ENCODE measurements around the gene GNG12. TPM values are rescaled to one million over a fixed set of nuclear protein-coding genes. Genes with fewer than 3 reads are reported as not detected.
A peak's percentile ranks its signal among the peaks of the same experiment; 100 is the strongest.

The GNG12 gene
- total RNA-seq, result 68.4 TPM

DNA sequence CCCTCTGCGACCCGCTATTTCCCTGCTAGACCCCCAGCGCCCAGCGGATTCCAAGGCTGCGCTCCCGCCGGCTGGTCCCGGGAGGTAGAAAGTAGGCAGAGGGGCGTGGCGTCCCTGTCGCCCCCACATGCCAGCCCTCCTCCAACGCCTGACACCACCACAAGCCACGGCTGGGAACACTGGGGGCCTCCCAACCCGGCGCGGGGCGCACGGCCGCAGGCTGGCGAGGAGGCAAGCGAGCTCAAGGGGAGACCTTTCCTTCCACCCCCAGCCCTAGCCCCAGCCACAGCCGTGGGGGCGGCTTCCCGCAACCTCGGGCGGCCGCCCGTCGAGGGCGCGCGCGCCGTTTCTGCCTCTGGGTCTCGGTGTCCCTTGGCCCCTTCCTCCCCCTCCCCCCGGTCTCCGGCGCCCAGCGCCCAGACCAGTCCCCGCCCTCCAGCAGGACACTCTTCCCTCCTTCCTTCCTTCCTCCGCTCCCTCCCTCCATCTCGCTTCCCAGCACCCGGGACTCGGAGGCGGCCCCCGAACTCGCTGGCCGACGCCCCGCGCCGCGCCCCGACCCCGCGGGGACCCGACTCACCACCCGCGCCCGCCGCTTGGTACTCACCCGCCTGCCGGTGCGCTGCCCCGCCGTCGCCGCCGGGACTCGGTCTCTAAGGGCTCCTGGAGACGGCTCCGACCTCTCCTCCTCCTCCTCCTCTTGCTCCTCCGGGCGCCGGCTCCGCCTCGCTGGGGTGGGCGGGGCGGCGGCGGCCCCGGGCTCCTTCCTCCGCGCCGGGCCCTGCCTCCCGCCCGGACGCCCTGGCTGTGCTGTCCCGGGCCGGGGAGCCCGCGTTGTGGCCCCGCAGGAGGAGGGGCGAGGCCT is at the start of gene GNG12:
Gene GNG12 (minus strand): TSS at position 731 of the 865 bp plus-strand sequence. CDS start 125,781 bp downstream, outside the sequence.
- DNase-seq (ENCODE audit: low spot score), result peak; percentile 77

DNA sequence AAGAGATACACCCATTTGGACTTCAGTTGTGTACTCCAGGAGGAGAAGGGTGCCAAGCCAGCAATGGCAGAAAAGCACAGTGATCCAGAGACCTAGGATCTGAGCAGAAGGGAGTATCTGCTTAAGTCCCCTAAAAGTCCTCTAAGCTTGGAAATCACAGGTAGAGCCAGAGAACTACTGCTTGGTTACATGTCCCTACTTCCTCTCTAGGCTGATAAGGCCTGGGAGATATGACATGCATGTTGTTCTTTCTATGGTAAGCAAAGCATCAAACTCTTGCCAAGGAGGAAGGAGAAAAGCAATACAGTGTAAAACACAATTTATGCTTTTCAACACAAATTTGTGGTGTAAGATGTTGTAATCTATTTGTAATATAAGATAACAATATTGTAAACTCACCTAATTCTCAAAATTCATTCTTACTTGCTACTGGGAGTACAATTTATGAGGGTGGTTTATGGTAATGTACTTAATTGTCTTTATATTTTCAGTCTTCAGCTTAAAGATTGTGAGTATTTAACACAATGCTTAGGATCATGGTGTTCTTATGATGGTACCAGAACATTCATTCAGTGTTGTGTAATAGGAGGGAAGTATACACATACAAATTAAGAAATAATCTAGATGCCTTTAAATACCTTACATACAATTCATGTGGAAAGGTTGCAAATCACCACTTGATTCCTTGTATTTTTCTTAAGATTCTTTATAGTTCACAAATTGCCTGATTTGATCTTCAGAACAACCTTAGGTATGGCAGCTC is 49.1 kb upstream of the GNG12 start:
- no peak for DNase-seq (ENCODE audit: low spot score)

DNA sequence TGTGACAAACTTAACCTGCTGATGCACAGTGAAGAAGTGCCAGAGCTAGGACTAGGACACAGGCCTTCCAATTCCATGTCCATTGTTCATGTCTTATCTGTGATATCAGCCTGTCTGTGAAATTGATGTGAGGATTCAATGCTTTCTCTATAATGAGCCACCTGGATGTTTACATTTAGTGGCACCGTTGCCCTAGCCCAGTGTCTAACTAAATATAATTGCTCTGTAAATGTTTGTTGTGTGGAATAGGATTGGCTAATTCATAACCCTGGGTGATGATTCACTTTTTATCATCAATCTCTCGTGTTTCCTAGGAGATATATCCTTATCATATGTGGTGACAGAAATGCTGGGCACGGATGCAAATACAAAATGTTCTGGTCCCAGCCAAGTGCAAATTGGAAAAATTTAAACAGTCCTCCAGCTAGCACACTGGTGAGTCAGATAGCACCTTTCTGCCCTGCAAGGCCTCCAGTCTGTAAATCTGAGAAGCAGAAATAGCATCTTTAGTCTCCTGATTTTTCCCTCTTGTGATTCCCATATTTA is 46.9 kb upstream of the GNG12 start:
- DNase-seq (ENCODE audit: low spot score), result no peak

DNA sequence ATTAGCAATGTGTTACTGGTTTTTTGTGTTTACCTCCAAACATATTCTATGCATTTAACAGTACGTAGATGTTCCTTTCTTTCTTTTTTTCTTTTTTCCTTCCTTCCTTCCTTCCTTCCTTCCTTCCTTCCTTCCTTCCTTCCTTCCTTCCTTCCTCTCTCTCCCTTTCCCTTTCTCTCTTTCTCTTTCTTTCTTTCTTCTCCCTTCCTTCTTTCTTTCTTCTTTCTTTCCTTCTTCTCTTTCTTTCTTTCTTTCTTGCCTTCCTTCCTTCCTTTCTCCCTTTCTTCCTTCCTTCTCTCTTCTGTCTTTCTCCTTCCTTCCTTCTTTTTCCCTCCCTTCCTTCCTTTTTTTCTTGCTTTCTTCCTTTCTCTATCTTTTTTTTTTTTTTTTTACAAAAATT is 46.2 kb upstream of the GNG12 start:
- DNase-seq (ENCODE audit: low spot score), result no peak

DNA sequence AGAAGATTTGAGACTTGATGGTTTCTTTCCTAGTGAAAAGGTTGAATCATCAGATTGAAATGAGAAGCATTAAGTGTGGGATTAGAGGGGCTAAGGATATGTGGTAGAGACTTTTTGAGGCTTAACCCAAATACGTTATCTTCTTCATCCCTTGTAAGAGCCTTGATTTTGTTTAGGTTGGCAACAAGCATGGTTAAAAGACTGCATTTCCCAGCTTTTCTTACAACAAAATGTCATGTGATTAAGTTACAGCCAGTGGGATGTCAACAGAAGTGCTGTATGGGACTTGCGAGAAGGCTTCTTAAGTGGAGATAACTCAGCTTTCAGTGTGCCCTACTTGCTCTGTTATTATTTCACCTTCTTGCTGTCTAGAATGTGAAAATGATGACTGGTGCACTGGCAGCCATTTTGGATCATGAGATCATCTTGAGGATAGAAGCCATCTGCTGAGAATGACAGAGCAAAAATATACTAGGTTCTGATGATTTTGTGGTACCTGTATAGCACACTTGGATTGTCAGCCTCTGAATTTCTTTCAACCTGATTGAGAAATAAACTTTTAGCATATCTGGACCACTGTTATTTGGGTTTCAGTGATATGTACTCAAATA is 41.3 kb upstream of the GNG12 start:
- no peak for DNase-seq (ENCODE audit: low spot score)

DNA sequence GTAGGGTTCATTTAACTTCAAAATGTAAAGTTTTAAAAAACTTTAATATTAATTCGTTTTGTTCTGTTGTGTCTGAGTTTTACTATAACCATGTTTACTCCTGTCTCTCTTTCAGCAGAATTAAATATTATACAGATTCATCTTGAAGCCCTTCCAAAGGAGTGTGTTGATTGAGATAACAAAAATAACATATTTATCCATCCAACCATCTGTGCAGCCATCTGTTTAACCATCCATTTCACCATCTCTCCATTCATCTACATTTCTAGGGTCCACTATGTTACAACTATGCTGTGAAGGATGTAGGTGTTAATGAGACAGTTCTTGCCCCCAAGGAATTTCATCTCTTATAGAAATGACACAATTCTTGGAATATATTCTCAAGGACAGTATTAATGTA is 36.0 kb upstream of the GNG12 start:
- DNase-seq (ENCODE audit: low spot score), result no peak

DNA sequence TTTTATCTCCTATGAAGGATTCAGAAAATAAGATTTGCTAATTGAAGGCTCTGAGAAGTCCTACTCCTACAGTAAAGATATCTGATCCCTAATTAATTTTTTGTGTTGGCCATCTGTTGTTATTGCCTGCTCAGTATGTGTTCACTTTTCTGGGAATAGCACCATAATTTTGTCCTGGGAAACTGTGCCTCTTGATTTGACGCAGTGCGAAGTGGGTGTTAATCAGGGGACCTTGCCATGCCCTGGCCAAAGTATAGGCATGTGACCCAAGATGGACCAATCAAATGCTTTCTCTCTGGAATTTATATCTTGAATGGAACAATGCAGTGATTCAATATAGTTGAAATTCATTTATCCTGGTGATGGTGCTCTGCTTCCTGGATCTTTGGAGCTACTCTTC is 30.4 kb upstream of the GNG12 start:
- DNase-seq (ENCODE audit: low spot score), result no peak

DNA sequence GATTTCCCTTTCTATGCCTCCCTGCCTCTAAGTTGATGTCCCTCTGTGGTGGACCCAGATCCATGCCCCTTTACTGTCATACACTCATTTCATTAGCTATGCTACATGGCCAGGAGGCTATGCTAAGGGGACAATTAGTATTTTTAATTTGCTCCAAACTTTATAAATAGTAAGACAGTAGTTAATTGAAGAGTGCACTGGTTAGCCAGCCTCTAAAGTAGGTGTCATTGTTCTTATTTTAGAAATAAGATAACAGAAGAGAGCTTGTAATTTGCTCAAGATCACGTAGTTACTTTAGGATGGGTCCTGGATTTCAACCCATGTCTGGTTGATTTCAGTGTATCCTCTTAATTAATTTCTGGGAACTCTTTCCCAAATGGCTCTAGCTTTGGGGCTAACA is 29.4 kb upstream of the GNG12 start:
- no peak for DNase-seq (ENCODE audit: low spot score)

DNA sequence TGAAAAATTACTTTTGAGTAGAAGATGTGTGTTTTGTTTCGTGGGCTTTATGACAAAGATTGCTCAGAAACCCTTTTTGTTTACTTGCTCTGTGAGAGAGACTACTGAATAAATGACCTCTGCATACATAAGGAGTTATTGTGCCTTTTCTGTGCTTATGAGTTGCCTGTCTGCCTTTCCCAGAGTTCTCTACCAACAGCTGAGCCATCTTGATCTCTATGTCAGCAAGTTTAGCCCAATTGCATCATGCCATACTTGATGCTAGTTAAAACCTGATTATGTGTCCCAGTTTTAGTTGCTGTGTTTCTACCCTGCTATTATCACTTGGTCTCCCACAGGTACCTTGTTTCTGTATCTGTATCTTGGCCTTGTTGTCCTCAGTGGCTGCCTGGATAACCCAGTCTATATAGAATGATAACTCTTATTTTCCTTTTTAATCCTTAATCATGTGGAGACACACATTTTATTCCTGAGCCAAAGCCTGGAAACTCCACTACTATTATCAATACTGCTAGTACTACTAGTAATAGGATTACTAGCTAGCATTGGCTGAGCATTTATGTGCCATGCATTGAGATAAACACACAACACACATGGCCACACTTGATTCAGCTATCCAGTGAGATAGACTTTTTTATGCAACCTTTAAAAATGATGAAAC is 28.7 kb upstream of the GNG12 start:
- DNase-seq (ENCODE audit: low spot score), result no peak

DNA sequence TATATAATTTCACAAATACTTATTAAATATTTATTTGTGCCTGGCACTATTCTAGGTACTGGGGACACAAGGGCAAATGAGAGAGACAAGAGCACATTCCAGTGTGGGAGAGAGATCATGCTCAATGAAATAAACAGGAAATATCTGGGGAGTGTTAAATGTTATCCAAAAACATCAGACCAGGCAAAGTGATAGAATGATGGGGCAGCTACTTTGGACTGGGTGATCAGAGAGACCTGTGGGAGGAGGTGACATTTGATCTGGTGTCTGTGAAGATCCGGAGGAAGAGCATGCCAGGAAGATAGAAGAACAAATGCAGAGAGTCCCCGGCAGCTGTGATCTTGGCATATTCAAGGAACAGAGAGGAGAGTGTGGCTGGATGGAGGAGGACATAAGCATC is 27.5 kb upstream of the GNG12 start:
- DNase-seq (ENCODE audit: low spot score), result no peak

DNA sequence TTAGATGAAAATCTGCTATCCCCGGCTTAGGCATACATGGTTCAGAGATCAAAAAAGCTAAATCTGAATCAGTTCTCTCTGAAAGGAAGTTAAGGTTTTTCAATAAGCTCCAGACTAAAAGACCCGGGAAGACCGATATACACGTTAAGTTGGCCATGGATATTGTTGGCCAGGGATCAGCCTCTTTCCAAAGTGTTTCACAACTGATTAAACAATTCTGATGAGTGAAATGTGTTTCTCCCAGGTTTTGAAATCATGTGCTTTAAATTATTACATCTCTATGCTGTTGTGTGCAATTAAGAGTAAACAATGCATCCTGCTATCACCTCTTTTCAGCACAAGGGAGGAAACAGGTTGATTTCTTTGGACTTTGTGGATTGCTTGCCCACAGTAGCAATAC is 23.7 kb upstream of the GNG12 start:
- DNase-seq (ENCODE audit: low spot score), result no peak

DNA sequence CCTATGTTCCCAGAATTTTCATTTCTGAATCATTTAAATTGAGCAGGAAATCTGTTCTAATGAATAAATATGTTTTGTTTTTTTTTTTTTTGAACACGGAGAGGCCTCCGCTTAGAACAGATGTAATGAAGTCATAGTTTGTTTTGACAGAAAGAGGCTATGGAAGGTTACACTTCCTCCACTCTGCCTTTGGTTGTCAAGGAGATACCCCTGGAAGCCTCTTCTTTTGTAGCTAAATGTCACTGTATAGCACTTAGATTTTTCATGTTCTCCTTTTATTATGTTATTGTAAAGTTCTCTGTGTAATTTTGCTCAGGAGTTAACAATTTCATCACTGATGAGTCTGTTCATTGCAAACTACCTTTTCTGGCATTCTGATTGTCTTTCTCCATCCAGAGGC is 22.7 kb upstream of the GNG12 start:
- no peak for DNase-seq (ENCODE audit: low spot score)

DNA sequence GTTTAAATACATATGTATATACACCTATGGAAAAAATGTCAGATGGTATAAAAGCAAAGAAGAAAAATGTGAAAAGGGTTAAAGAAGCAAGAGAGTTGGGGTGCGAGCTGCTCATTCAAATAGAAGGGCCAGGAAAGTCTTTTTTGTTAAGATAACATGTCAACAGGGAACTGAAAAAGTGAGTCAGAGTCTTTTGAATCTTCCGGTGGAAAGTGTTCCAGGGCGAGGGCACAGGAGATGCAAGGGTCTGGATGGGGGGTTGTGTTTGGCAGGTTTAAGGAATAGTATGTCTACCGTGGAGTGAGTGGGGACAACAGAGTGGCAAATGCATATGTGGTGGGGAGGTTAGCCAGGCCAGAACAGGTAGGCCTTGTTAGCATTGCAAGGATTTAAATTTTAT is 22.2 kb upstream of the GNG12 start:
- no peak for DNase-seq (ENCODE audit: low spot score)

DNA sequence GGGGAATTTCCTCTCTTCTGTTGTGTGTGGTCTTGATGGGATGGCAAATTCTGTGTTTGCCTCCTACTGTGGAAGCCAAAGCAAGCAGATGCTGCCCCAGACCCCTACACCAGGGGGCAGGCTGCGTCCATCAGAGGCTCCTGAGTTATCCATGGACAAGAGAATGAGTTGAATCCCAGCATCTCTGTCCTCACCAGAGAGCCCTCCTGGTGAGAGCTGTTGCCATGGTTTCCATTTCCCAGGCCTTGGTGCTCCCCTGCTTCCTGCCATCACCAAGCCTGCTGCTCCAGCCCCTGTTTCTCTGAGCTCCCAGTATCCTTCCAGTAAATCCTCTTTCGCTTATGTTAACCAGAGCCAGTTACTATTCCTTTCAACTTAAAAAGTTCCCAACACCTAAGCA is 20.4 kb upstream of the GNG12 start:
- DNase-seq (ENCODE audit: low spot score), result peak; percentile 47

DNA sequence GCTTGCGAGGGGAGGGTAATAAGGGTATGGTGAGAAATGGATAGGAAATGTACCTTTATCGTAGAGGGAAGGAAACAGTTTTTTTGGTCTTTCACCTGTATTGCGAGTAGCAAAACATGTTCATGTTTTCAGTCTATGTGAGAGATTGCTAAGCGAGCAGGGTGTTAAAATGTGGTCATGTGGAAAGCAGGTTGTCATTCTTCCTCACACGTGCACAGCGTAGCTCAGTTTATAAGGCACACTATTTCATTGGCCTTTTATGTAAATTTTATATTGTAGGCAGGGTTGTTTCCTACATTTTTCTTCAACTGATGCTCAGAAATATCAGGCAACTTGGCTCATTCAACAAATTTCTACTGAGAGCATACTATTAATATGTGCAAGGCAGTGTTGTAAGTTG is 18.5 kb upstream of the GNG12 start:
- DNase-seq (ENCODE audit: low spot score), result no peak

DNA sequence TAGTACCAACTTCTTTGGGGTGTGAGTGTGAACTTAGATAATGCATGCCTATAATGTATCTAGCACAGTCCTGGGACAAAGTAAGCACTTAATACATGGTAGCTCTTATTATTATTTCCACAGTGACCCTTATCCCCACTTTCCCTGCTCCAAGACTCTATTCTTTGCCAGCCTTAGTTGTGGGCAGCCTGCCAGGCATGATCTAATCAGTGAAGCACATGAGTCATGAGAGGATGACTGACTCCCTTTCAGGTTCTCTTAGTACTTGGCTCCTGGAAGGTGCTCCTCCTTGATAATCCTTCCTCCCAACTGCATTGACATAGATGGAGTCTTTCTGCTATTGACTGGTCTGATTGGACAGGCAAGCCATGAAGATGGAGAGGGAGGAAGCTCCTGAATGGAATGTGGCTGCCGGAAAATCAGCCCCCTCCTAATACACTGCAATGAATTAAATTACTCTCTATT is 17.4 kb upstream of the GNG12 start:
- DNase-seq (ENCODE audit: low spot score), result peak; percentile 48

DNA sequence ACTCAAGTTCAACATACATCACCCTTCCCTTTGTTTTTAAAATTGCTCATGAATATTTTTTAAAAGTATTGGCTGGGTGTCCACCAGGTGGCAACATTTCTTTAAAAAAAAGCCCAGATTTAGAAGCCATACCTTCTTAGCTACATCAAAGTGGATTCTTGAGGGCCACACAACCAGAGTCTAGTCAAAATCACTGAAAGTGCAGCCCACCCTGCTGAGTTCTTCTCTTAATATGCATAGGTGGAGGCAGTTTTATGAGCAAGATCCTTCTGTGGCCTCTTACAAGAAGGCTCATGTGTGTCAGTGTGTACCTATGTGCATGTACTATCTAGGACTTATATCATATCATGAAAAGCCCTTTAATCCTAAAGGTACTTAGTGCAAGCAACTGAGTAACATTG is 16.9 kb upstream of the GNG12 start:
- no peak for DNase-seq (ENCODE audit: low spot score)

DNA sequence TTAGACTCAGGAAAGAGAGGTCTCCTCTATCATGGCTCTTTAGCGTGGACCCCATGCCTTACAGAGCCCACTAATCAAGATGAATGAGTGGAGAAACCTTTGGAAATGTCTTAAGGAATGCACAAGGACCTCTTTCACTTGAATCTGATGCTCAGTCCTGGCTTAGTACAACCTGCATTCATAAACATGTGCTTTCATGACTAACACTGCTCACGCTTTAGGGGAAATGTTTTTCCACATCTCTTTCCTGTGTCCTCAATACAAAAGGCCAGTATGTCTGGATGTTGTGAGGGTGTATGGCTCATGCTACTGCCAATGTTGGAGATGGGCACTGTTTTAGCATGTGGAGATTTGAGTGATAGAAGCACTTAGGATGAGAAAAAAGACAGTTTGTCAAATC is 14.2 kb upstream of the GNG12 start:
- DNase-seq (ENCODE audit: low spot score), result no peak

DNA sequence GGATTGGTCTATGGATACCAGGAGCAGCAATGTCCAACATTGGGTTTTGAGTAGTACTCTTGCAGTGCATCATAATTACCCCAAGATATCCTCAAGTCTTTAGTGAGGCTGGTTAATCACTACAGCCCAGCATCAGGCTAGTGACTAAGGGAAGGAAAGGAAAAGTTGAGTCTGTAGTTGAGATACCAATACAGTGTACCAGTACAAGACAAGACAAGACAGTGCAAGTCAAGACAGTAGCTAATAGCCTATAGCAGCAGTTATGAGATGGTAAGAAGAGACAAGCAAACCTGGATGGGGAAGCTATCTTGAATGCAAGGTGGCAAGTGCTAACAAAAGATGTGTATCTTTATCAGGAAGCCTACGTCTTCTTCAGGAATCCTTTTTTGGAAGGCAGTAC is 13.3 kb upstream of the GNG12 start:
- no peak for DNase-seq (ENCODE audit: low spot score)

DNA sequence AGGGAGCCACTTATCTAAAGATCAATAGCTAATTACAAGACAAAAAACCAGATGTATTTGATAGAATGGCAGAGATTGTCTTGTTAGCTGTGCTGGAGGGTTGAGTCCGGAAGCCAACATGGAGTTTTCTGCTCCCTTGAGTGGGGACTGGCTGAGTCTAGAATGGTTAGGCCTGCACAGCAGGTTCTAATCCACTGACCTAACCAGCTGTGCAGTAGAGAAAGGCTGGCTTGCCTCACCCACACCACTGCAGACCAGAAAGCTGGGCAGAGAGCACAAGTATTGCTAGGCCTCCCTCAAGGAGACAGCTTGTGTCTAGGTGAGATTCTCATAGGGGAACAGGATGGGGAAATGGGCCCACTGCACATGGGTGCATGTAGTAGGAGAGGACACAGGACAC is 11.7 kb upstream of the GNG12 start:
- DNase-seq (ENCODE audit: low spot score), result no peak

DNA sequence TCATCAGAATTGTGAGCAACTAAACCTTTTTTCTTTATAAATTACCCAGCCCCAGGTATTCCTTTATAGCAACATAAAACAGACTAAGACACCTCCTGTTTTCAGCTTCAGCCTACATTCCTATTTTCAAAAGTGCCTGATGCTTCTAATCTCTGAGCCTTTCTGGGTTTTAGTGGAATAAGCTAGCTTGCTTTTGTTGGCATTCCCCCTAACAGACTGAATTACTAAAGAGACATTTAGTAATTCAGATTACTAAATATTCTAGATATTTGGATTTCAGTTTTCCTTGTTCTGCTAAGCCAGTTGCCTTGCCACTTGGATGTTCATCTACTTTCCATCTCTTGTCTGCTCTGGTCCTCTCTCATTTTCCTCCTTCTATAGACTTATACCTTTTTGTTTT is 10.5 kb upstream of the GNG12 start:
- no peak for DNase-seq (ENCODE audit: low spot score)

DNA sequence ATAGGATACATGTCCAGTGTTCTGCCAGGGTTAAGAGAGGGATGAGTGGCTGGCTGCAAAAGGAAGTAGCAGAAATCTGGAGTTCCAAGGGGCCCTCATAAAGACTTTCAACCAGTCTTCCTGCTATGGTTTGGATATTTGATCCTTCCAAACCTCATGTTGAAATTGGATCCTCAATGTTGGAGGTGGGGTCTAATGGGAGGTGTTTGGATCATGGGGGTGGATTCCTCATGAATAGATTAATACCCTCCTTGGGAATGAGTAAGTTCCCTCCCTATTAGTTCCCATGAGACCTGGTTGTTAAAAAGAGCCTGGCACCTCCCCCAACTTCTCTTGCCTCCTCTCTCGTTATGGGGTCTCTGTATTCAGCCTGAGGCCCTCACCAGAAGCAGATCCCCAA is 10.1 kb upstream of the GNG12 start:
- DNase-seq (ENCODE audit: low spot score), result no peak
